ENCODE results near the gene BANF2.
"Not testable (repeated sequence)": the region's sequence is repeated elsewhere in the genome, so short reads cannot be mapped to it uniquely, and the experiment has no call there.

Gene BANF2

GRCh38 chr20:17699931-17700351 lies at the start of gene BANF2:
TSS of gene BANF2 (plus strand) at chr20:17699966. CDS start at chr20:17725026, 25,060 bp downstream.
- DNase-seq: no peak

DNA sequence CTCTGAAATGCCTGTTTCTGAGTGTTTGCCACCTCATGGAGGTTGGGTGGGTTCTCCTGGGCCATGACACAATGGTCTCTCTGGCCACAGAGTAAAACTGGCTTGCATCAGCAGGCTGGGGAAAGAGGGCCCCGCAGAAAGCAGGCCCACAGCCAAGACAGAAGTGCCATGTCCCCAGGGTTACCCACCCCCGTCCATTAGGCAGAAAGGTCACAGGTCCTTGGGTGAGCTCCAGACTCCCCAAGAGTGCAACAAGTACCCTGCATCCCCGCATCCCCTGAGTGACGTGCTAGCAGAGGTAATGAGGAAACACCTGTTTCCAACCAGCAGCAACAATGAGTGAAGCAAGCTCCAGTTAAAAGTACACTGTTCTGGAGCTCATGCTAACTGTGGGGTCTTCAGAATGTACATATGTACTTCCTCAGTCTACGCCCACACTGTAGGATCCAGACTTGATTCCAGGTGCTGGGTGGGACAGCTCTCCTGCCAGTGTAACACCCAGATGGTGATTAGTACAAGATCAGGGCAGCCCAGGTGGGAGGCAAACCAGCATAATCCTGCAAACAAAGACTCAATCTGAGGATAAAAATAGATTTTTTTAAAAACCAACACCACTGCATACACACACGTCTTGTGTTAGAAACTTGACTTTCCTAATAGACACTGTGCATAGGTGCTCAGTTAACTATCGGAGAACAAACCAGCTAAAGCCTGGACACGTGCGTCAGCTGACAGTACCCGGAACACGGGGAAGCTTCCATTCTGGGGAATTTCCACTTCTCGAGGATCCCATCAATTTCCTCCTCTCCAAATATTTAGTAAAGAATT lies 49.3 kb upstream of the BANF2 start:
- peak in 1 of 2 experiments; percentile 16 for DNase-seq
- TF ChIP-seq GATA1 (IDR thresholded peaks at IDR 0.05; ENCODE audit: low read depth, low read length): no peak
- no peak for TF ChIP-seq POLR2A (IDR thresholded peaks at IDR 0.05; ENCODE audit: low read length)

More at GRCh38 chr20:17699931-17700351, at the start of gene BANF2:
- TF ChIP-seq POLR2A (IDR thresholded peaks at IDR 0.05; ENCODE audit: low read length) (no peak), GATA1 (IDR thresholded peaks at IDR 0.05; ENCODE audit: low read depth, low read length) (no peak)

DNA sequence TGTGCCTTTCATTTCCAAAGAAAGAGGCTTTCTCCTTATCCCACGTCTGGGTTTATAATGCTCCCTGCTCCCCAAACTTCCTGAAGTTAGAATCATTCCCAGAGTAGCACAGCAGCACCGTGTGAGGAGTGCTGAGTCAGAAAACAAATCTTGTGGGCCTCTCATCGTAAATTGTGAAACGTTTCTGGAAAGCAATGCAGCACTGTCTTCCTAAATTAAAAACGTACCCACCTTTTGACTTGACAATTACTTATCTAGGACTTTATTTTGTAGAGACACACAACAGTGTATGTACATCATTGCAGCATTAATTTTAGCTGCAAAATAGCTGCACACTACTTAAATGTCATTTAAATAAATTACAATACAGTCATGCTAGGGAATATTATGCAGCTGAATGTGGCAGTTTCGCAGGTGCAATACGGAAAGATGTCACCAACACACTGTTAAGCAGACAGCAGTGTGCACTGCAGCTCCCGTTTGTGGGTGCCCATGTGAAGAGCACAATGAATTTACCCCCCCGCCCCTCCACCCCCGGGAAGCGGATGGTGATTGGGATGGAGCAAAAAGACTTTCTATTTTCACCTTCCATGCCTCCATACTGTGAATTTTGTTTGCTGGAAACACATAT lies 48.5 kb upstream of the BANF2 start:
- no peak for DNase-seq
- TF ChIP-seq GATA1 (IDR thresholded peaks at IDR 0.05; ENCODE audit: low read depth, low read length): no peak
- no peak for TF ChIP-seq POLR2A (IDR thresholded peaks at IDR 0.05; ENCODE audit: low read length)

DNA sequence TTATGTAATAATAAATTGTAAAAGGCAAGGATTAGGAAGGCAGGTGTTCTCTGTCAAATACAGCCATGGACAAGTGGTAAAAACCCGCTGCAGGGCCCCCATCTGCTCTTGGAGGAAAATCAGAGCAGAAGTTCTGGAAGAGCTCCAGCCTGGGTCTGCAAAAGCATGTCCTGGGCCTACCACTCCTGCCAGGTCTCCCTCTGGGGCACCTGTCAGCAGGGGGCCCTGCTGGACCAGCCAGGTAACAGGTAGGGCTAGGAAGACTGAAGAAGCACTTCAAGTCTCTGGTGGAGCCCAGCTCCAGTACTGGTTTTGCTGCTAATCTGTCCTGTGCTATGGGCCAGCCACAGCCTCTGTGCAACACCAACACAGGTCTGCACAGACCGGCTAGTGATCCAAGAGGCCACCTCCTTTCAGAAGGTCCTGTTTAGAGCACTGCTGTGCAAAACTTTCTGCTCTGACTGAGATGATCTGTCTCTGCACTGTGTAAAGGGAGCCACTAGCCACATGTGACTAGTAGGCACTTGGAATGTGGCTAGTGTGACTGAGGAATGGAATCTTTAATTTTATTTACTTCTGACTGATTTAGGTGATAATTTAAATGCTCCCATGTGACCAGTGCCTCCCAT lies 47.9 kb upstream of the BANF2 start:
- TF ChIP-seq GATA1 (IDR thresholded peaks at IDR 0.05; ENCODE audit: low read depth, low read length): no peak
- no peak for TF ChIP-seq POLR2A (IDR thresholded peaks at IDR 0.05; ENCODE audit: low read length)

GRCh38 chr20:17652411-17652810 lies 47.4 kb upstream of the BANF2 start:
- TF ChIP-seq POLR2A (IDR thresholded peaks at IDR 0.05; ENCODE audit: low read length) (no peak), GATA1 (IDR thresholded peaks at IDR 0.05; ENCODE audit: low read depth, low read length) (no peak)
- no peak for DNase-seq

More for the DNA sequence above, 47.9 kb upstream of the BANF2 start:
- DNase-seq: no peak

GRCh38 chr20:17653835-17654648 lies 45.7 kb upstream of the BANF2 start:
- TF ChIP-seq POLR2A (IDR thresholded peaks at IDR 0.05; ENCODE audit: low read length) (no peak), GATA1 (IDR thresholded peaks at IDR 0.05; ENCODE audit: low read depth, low read length) (no peak)
- no peak for DNase-seq

GRCh38 chr20:17654649-17655285 lies 45.0 kb upstream of the BANF2 start:
- peak; percentile 24 to 52 for DNase-seq
- no peak for TF ChIP-seq POLR2A (IDR thresholded peaks at IDR 0.05; ENCODE audit: low read length)
- no peak for TF ChIP-seq GATA1 (IDR thresholded peaks at IDR 0.05; ENCODE audit: low read depth, low read length)

DNA sequence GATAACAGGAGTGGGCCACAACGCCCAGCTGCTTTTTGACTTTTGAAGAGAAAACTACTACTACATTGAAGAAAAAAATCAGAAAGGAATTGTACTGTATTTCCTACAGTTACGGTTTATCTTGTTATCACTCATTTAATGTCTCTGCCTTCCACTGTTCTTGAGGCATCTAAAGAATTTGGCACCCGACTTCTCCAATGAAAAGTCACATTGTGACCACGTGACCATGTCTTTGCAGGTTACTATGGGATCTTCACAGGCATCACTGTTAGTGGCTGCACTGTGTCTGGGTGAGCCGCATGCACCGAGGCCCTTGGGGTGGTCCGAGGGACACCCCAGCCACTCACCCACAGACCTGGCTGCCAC lies 44.5 kb upstream of the BANF2 start:
- TF ChIP-seq GATA1 (IDR thresholded peaks at IDR 0.05; ENCODE audit: low read depth, low read length) (no peak), POLR2A (IDR thresholded peaks at IDR 0.05; ENCODE audit: low read length) (no peak)
- DNase-seq: no peak

DNA sequence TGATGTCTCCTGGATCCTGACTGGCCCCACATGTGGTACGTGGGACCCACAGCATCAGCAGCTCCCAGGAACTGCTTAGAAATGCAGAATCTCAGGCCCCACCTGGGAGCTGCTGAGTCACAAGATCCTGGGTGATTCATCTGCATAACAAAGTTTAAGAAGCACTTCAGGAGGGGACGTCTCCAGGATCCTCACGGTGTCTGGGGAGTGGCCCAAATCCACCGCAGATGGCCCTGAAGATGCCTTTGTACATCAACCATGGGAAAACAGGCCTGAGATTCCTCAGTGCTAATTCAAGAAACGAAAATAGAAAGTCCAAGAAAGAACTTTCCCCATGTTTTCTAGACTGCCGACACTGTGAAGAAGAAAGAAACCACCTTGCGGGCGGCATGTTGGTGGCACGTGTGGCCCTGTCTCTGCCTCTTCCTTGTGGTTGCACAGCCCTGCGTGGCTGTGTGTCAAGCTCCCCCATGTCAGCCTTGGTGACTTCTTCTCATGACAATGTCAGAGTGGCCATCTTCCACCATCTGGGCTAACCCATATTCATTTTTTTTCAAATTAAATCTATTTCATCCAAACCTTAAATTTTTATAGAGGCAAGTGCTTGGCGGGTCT lies 43.8 kb upstream of the BANF2 start:
- DNase-seq: no peak
- TF ChIP-seq GATA1 (IDR thresholded peaks at IDR 0.05; ENCODE audit: low read depth, low read length) (no peak), POLR2A (IDR thresholded peaks at IDR 0.05; ENCODE audit: low read length) (no peak)

DNA sequence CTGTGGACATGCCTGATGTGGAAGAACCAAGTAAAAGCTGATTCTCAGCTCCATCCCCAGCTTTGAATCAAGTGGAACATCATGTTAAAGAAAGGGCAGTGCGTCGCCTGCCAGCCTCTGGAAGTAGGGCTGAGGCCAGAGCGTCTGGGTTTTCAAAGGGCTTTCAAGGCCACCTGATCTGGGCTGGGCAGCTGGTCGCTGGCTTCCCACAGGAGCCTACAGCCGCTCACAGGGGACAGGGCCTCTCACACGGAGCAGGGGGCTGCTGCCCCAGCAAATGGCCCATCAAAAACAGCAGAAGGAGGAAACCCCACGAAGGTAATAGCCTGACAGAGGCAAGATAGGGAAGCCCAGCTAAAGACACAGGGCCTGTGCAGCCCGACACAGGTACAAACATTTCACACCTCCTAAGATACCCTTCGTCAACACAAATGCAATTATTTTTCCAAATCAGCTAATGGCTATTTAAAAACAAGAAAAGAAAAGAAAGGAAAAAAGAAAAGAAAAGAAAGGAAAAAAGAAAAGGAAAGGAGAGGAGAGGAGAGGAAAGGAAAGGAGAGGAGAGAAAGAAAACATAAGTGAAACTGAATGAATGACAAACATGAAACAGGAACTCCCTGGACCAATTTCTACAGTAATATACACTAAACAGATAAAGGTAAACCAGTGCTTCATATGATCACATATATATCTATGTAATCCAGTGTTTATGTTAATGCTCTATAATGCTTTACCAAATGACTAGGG lies 42.5 kb upstream of the BANF2 start:
- TF ChIP-seq GATA1 (IDR thresholded peaks at IDR 0.05; ENCODE audit: low read depth, low read length) (no peak), POLR2A (IDR thresholded peaks at IDR 0.05; ENCODE audit: low read length) (no peak)
- DNase-seq: no peak

GRCh38 chr20:17657898-17658647 lies 41.7 kb upstream of the BANF2 start:
- no peak for DNase-seq
- TF ChIP-seq GATA1 (IDR thresholded peaks at IDR 0.05; ENCODE audit: low read depth, low read length) (no peak), POLR2A (IDR thresholded peaks at IDR 0.05; ENCODE audit: low read length) (no peak)

DNA sequence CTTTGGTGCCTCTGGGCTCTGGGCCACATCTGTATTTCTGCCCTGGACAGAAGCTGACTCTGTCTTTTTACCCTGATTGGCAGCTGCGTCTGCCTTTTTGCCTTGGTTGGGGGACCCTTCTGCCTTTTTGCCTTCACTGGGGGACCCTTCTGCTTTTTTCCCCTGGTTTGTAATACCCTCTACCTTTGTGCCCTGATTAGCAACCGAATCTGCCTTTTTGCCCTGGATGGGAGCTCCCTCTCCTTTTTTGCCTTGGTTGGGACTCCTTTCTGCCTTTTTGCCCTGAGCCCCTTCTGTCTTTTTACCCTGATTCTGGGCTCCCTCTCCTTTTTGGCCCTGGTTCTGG lies 41.1 kb upstream of the BANF2 start:
- no peak for DNase-seq
- TF ChIP-seq POLR2A (IDR thresholded peaks at IDR 0.05; ENCODE audit: low read length) (no peak), GATA1 (IDR thresholded peaks at IDR 0.05; ENCODE audit: low read depth, low read length) (no peak)

DNA sequence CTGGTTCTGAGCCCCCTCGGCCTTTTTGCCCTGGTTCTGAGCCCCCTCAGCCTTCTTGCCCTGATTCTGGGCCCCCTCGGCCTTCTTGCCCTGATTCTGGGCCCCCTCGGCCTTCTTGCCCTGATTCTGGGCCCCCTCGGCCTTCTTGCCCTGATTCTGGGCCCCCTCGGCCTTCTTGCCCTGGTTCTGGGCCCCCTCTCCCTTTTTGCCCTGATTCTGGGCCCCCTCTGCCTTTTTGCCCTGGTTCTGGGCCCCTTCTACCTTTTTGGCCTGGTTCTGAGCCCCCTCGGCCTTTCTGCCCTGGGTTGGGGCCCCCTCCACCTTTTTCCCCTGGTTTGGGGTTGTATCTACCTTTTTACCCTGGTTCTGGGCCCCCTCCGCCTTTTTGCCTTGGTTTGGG lies 40.4 kb upstream of the BANF2 start:
- DNase-seq: not testable (repeated sequence)
